GM04504 (cell line): ENCODE measurements around the gene BIRC3.

ENCODE experiments used
- DNase-seq: peaks from one replicate; pipeline ENCODE4 v3.0.0-alpha.2; 2012; ENCODE audit warnings: low read depth

BIRC3 gene

DNA sequence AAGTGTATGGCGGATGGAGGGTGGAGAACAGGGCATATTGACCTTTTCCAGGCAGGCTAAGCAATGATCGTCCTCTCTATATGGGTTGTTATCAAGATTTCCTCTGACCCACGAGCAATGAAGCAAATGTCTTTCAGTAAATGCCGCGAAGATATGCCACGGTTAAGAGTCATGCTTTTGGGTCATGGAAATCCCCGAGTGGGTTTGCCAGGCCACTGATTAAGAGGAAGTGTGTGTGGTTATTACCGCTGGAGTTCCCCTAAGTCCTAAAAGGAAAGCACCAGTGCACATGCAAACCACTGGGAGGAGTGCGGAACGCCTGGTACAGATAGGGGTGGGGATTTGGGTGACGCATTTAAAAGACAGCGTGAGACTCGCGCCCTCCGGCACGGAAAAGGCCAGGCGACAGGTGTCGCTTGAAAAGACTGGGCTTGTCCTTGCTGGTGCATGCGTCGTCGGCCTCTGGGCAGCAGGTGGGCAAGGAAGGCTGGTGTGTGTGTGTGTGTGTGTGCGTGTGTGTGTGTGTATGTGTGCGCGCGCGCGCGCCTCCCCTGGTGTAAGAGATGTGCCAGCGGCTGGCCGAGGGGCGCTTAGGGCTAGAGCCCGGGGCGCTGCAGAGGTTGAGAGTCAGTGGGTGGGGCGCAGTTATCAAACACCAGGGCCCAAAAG is at the start of gene BIRC3:
BIRC3 (plus strand) TSS at position 386 of the 669 bp plus-strand sequence. CDS start 7,026 bp downstream, outside the sequence.
- peak; percentile 61 for DNase-seq

DNA sequence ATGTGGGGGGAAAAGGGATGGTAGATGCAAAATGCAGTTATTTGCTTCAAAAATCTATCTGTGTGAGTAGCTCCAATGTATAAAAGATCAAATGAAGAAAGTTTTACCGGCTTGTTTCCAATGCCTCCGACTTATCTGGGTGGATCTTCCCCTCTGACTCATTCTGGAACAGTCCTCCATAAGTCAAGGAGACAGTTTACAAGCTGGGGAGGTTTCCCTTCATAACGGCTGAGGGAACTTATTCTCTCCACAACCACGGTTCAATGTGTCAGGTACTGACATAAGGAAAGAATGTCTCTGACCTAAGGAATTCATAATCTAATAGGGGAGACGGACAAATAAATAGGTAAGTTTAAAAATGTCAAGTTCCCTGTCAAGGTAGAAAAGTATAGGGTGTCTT is 49.7 kb upstream of the BIRC3 start:
- DNase-seq: peak; percentile 69

DNA sequence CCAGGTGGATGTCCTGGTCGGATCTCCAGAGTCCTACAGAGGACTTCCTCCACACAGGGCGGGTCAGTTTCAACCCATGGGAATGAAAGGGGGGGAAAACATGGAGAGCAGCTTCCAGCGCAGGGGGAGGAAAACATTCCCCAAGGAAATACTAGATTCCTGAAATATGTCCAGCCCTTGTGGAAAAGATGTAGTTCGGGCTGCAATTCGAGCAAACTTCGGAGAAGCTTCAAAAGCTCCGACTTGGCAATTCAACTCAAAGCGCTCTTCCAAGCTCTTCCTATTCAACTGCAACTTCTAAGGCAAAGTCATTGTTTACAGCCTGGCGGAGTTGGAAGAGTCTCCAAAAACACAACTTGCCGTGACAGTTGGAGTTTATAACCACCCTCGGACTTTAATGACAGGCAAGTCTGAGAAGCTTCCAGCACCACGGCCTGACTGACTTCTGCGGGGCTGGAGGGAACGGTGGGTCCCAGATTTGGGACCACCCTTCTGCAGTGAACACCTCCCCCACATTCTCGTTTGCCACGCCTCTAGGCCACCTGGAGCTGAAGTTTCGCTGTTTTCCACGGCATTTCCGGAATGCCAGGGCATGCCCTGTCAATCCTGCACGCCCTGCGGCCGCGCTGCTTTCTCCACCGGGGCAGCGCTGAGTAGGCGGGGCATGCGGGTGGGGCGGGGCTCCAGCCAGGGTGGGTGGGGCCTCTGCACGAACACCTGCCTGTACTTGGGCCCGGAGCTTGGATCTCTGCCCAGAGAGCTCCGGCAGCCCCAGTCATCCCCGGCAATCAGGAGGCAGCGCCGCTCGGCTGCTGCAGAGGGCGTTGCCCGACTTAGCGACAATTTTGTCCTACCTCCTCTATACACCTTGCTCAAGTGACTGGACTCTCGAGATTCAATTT is 49.0 kb upstream of the BIRC3 start:
- DNase-seq: peak; percentile 51

DNA sequence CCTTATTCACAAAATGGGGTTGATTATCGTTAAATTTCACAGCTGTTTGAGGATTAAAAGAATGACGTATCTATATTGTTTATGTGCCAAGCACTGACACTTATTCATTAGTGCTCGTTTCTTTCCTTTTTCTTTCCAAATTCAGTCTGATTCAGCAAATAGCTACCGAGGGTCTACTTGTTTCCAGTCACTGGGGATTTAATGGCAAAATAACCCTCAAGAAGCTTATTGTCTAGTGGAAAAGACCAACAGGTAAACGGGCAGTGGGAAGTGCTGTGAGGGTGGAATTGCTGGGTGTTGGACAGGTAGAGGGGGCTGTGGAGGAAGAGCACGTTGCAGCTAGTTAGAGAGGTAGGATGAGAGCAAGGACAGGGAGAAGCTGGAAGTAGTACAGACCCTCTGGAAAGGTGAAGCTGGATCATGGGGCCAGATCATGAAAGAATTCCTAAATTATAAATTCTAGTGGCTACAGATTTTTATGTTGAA is 48.3 kb upstream of the BIRC3 start:
- no peak for DNase-seq

DNA sequence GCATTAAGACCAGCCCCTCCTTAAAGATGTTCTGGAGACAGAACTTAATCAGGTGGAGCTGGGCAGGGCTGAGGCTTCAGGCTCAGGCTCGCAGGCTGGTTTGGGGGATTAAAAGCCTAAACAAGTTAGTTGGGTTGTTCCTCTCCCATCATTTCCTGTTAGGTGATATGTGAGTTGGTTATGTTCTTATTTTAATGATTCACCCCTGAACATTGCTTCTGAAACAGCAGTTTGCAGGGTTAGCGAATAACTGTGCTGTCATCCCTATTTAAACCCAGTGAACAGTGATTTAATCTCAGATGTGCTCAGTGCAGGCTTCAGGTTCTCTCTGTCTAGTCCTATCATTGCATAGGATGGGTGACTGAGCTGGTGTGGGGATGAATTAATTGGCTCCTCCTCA is 47.4 kb upstream of the BIRC3 start:
- DNase-seq: no peak

GRCh38 chr11:102272047-102272824 is 45.0 kb upstream of the BIRC3 start:
- DNase-seq: no peak

DNA sequence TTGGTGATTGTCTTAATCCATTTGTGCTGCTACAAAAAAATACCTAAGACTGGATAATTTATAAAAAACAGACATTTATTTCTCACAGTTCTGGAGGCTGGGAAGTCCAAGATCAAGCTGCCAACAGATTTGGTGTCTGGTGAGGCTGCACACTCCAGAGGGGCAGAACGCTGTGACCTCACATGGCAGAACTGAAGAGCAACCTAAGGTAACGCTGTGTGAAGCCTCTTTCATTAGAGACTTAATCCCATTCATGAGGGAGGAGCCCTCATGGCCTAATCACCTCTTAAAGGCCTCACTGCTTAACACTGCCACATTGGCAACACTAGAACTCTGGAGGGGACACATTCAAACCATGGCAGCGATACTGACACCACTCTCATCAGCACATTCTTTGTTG is 42.7 kb upstream of the BIRC3 start:
- DNase-seq: no peak

- no peak for DNase-seq
Measured at GRCh38 chr11:102276362-102276761, 40.9 kb upstream of the BIRC3 start.

DNA sequence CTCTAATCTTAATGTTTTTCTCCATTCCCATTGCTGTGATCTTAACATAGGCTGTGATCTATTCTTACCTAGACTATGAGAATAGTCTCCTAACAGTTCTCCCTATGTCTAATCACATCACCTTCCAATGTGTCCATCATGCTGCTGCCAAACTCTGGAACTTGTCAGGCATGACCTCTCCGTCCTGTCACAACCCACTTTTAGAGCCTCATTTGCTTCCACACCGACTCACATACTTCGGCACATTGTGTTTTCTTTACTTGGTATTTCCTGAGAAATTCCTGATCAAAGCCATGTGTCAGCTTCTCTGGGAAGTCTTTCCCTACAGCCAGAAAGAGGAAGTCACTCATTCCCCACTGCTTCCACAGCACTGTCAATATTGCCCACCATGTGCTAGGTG is 40.5 kb upstream of the BIRC3 start:
- DNase-seq: no peak

DNA sequence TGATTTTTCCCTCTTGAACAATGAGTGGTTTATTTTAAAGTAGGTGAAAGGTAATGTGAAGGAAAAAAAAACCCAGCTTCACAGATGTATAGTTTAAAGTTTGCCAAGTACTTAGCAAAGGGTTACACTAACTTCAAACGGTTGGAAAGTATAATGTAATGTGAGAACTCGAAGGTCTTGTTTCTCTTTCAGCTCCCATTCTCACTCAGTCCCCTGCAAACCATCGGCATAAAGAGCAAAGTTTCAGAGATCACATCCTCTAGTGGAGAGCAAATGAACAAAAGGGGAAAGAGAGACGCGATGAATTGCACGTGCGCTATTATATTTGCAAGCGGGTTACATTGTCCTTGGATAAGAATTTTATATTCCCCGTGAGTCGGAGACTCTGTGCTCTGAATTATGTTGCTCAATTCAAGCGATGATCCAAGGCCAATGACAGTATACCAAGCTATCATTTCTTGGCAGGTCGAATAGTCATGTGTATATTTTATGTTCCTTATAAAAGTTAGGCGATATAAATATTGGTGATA is 37.6 kb upstream of the BIRC3 start:
- no peak for DNase-seq

- no peak for DNase-seq
Measured at GRCh38 chr11:102280245-102280833, 36.9 kb upstream of the BIRC3 start.

GRCh38 chr11:102283116-102283485 is 34.2 kb upstream of the BIRC3 start:
- no peak for DNase-seq

DNA sequence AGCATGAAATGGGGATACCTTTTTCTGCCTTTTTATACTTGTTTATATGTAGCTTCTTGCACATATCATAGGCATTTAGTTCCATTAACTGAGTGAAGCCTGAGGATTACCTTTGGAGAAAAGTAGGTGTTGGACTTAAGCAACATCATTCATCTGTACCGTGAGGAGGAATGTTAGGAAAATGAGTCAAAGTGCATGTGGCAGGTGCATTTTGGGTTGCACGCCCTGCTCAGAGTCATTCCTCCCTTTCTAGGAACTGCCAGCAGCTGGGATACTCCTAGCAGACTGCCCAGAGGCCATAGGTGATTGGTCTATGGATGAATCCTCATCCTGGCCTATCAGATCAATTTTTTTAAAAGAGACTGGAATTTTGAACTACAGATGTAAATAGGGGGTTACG is 33.3 kb upstream of the BIRC3 start:
- DNase-seq: no peak

GRCh38 chr11:102286292-102286691 is 31.0 kb upstream of the BIRC3 start:
- DNase-seq: no peak

GRCh38 chr11:102287964-102288724 is 29.1 kb upstream of the BIRC3 start:
- DNase-seq: peak; percentile 52

DNA sequence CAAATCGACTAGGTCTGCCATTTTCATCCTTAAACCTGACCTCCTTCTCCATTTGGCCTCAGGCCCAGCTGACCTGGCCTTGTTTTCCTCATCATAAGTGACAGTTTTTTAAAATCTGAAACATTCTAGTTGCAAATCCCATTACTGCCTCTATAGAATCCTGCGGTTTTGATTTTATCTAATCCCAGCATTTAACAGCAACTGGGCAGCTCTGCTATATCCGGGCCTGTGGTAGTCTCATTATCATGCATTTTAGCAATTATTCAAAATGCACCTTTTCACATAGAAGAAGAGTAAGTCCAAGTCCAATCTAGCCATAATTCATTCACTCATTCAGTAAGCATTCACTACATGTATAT is 28.6 kb upstream of the BIRC3 start:
- DNase-seq: no peak

DNA sequence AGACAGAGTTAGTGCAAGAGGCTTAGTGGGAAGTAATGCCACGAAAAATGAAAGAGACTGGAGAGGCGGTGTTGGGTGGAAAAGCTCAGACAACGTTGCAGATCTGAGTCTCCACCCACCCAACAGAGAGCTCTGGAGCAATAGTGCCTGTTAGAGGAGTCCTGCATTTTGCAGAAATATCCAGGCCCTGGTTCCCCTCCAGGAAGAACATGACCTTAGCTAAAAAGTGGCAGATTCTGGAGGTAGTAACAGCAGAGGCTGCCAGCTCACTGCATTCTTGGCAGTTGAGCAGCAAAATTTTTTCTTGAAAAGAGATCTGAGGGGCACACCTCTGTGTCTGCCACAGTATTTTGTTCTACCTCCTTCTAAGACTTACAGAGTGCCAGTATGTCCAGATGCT is 27.7 kb upstream of the BIRC3 start:
- DNase-seq: no peak

- DNase-seq: no peak
Measured at GRCh38 chr11:102291831-102292230, 25.5 kb upstream of the BIRC3 start.

DNA sequence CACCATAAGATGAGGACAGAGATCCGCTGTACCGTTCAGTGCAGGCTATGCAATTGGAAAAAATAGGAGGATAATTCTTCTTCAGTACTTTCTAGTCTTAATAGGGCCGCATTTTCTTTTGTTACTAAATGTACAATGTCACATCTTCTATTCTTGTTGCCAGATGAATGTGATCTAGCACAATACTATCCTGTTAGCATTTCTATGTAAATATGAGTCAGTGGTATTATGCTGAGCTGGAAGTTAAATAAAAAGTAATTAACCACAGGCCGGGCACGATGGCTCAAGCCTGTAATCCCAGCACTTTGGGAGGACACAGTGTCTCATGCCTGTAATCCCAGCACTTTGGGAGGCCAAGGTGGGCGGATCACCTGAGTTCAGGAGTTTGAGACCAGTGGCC is 24.4 kb upstream of the BIRC3 start:
- DNase-seq: no peak

- DNase-seq: no peak
Measured at GRCh38 chr11:102293873-102294601, 23.2 kb upstream of the BIRC3 start.

DNA sequence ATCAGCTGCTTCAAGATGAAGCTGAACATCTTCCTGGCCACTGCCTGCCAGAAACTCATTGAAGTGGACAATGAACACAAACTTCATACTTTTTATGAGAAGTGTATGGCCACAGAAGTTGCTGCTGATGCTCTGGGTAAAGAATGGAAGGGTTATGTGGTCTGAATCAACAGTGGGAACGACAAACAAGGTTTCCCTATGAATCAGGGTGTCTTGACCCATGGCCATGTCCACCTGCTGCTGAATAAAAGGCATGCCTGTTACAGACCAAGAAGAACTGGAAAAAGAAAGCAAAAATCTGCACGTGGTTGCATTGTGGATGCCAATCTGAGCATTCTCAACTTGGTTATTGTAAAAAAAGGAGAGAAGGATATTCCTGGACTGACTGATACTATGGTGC is 22.2 kb upstream of the BIRC3 start:
- DNase-seq: no peak
